Loucy (cell line): ENCODE measurements around the gene LRCH1.

ENCODE experiments used
- EZH2phosphoT487 ChIP-seq: fragments of 200-600 bp; IDR thresholded peaks from 2 replicates; pipeline ENCODE4 v1.6.1; 2018; ENCODE audit warnings: antibody characterized with exemption, mild to moderate bottlenecking, moderate library complexity, borderline replicate concordance
- TF ChIP-seq, protein P1 (sequence below): fragments of 200-600 bp; sonication (generic); conservative IDR thresholded peaks from 2 replicates; pipeline ENCODE4 v1.5.1; 2014; ENCODE audit warnings: mild to moderate bottlenecking, antibody characterized with exemption, low read length

DNA sequence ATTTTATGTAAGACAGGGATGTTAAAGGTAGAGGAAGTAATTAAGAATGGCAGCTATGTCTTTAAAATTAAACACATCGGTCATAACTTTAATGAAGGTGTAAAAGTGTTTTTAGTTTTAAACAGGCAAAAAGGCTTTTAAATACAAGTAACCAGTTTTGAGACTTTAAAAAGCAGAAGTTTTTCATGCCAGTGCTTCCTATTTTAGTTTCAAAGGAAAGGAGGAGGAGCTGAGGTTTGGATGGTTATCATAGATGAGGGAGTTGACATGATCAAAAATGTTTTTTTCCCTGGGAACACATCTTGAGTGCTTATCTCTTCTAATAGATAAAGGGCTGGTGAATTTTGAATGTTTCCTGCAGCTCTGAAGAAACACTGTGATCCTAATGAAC is 42.9 kb downstream of the LRCH1 start:
- TF ChIP-seq, protein P1, sequence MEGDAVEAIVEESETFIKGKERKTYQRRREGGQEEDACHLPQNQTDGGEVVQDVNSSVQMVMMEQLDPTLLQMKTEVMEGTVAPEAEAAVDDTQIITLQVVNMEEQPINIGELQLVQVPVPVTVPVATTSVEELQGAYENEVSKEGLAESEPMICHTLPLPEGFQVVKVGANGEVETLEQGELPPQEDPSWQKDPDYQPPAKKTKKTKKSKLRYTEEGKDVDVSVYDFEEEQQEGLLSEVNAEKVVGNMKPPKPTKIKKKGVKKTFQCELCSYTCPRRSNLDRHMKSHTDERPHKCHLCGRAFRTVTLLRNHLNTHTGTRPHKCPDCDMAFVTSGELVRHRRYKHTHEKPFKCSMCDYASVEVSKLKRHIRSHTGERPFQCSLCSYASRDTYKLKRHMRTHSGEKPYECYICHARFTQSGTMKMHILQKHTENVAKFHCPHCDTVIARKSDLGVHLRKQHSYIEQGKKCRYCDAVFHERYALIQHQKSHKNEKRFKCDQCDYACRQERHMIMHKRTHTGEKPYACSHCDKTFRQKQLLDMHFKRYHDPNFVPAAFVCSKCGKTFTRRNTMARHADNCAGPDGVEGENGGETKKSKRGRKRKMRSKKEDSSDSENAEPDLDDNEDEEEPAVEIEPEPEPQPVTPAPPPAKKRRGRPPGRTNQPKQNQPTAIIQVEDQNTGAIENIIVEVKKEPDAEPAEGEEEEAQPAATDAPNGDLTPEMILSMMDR: no peak
- no peak for TF ChIP-seq EZH2phosphoT487
